ENCODE measurements around the gene KIF6.

Gene KIF6

GRCh38 chr6:39362487-39362865 lies 362.7 kb downstream of the KIF6 start:
- Histone ChIP-seq H3K36me3 (ENCODE audit: control insufficient read depth, insufficient read depth, low read length) (no peaks in the 10 kb centered on the region), H3K4me1 (ENCODE audit: control insufficient read depth, insufficient read depth, low read length) (peaks cover 3% of the 10 kb centered on the region), H3K27me3 (ENCODE audit: control insufficient read depth, insufficient read depth, low read length) (no peaks in the 10 kb centered on the region), H3K9ac (ENCODE audit: low read depth, low read length) (no peak overlapping the region), H3K9me3 (ENCODE audit: control insufficient read depth, insufficient read depth, low read length) (no peaks in the 10 kb centered on the region), H3K4me3 (ENCODE audit: low read depth, low read length) (no peak overlapping the region)

DNA sequence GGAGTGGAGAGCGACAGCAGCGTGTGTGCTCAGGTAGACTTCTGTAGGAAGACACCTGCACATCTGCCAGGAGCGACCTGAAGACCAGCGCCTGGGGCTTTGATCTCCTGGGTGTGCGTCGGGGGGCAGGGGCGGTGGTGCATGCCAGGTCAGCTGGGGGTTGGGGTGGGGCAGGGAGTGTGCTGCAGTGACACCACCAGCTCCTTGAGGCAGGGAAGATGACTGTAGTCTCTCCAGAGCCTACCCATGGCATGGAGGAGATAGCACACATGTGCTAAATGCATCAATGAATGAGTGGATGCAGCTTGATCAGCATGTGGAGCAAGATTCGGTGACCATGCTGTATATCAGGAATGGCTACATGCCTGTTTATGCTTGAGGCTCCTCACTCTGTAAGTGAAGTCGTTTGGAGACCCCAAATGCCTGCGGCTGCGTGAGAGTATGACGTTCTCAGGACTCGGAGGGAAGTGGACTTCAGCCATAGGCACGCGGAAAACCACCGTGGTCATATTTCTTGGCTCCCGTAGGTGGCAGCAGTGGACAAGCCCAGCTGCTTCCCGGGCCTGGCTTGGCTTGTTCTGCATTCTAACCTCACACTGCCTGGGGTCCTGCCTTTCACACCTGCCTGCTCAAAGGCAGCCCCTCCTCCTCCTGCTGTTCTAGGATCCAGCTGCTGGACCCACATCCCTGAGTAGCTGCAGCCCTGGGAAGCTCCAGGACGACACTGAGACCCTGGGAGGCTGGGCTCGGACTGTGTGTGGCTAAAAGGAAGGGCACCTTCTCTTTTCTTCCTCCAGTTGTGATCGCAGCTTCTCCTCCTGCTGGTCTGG lies 363.3 kb downstream of the KIF6 start:
- H3K4me3 ChIP-seq (ENCODE audit: low read depth, low read length): no peak overlapping the region
- peaks cover 3% of the 10 kb centered on the region for H3K4me1 ChIP-seq (ENCODE audit: control insufficient read depth, insufficient read depth, low read length)
- no peaks in the 10 kb centered on the region for H3K27me3 ChIP-seq (ENCODE audit: control insufficient read depth, insufficient read depth, low read length)
- no peaks in the 10 kb centered on the region for H3K36me3 ChIP-seq (ENCODE audit: control insufficient read depth, insufficient read depth, low read length)
- H3K9me3 ChIP-seq (ENCODE audit: control insufficient read depth, insufficient read depth, low read length): no peaks in the 10 kb centered on the region
- no peak overlapping the region for H3K9ac ChIP-seq (ENCODE audit: low read depth, low read length)

GRCh38 chr6:39360378-39360777 lies 364.8 kb downstream of the KIF6 start:
- no peaks in the 10 kb centered on the region for H3K27me3 ChIP-seq (ENCODE audit: control insufficient read depth, insufficient read depth, low read length)
- peaks cover 3% of the 10 kb centered on the region for H3K4me1 ChIP-seq (ENCODE audit: control insufficient read depth, insufficient read depth, low read length)
- no peak overlapping the region for H3K9ac ChIP-seq (ENCODE audit: low read depth, low read length)
- H3K36me3 ChIP-seq (ENCODE audit: control insufficient read depth, insufficient read depth, low read length): no peaks in the 10 kb centered on the region
- H3K9me3 ChIP-seq (ENCODE audit: control insufficient read depth, insufficient read depth, low read length): no peaks in the 10 kb centered on the region
- H3K4me3 ChIP-seq (ENCODE audit: low read depth, low read length): no peak overlapping the region

GRCh38 chr6:39357998-39358686 lies 367.1 kb downstream of the KIF6 start:
- Histone ChIP-seq H3K27me3 (ENCODE audit: control insufficient read depth, insufficient read depth, low read length) (no peaks in the 10 kb centered on the region), H3K9ac (ENCODE audit: low read depth, low read length) (no peak overlapping the region), H3K36me3 (ENCODE audit: control insufficient read depth, insufficient read depth, low read length) (no peaks in the 10 kb centered on the region), H3K9me3 (ENCODE audit: control insufficient read depth, insufficient read depth, low read length) (no peaks in the 10 kb centered on the region), H3K4me1 (ENCODE audit: control insufficient read depth, insufficient read depth, low read length) (peaks cover 3% of the 10 kb centered on the region), H3K4me3 (ENCODE audit: low read depth, low read length) (no peak overlapping the region)

- no peaks in the 10 kb centered on the region for H3K4me1 ChIP-seq (ENCODE audit: control insufficient read depth, insufficient read depth, low read length)
- no peaks in the 10 kb centered on the region for H3K9me3 ChIP-seq (ENCODE audit: control insufficient read depth, insufficient read depth, low read length)
- no peaks in the 10 kb centered on the region for H3K27me3 ChIP-seq (ENCODE audit: control insufficient read depth, insufficient read depth, low read length)
- no peaks in the 10 kb centered on the region for H3K36me3 ChIP-seq (ENCODE audit: control insufficient read depth, insufficient read depth, low read length)
- H3K9ac ChIP-seq (ENCODE audit: low read depth, low read length): no peak overlapping the region
- no peak overlapping the region for H3K4me3 ChIP-seq (ENCODE audit: low read depth, low read length)
These were observed 371.4 kb downstream of the KIF6 start for GRCh38 chr6:39353698-39354315.

DNA sequence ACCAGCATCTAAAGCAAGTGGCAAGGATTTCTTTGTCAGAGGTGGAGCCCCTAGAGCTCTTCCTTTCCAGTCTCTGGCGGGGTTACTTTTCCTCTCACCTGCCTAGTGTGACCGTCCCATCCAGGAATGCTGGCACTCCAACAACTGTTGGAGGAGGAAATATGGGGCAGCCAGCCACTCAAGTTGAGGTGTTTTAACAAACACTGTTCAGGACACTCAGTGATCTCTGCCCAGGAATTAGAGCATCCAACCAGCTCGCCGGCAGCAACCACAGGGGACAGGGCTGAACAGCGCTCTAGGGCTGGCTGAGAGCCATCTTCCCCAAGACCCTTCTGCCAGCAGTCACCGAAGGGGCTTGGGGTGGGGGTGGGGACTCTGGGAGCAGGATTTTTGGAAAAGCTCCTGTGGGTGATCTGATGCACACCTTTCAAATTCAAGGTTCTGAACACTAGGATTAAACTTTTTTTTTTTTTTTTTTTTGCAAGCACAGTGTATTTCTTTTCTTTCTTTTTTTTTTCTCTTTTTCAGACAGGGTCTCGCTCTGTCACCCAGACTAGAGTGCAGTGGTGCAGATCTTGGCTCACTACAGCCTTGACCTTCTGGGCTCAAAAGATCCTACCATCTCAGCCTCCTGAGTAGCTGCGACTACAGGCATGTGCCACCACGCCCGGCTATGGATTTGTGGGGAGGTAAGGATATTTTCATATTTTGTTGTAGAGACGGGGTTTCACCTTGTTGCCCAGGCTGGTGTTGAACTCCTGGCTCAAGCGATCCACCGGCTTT lies 374.3 kb downstream of the KIF6 start:
- Histone ChIP-seq H3K36me3 (ENCODE audit: control insufficient read depth, insufficient read depth, low read length) (no peaks in the 10 kb centered on the region), H3K9ac (ENCODE audit: low read depth, low read length) (no peak overlapping the region), H3K4me3 (ENCODE audit: low read depth, low read length) (no peak overlapping the region), H3K27me3 (ENCODE audit: control insufficient read depth, insufficient read depth, low read length) (no peaks in the 10 kb centered on the region), H3K4me1 (ENCODE audit: control insufficient read depth, insufficient read depth, low read length) (no peaks in the 10 kb centered on the region), H3K9me3 (ENCODE audit: control insufficient read depth, insufficient read depth, low read length) (no peaks in the 10 kb centered on the region)

DNA sequence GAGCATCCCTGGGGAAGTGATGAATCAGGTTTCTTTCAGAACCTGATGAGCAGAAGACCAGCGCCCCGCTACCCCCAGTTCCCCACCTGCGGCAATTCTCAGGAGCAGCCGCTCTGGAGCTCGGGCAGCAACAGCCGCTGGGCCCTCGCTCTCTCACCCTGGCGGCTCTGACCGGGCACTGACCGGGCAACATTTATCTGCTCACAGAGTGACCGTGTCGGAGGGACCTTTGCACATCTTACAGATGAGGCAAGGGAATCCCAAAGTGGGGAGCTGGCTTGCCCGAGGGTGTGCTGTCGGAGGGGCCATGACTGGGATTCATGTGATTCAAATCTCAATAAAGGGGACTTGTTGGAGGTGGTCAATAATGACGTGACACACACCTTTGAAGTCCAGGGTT lies 376.5 kb downstream of the KIF6 start:
- Histone ChIP-seq H3K4me1 (ENCODE audit: control insufficient read depth, insufficient read depth, low read length) (peaks cover under 1% of the 10 kb centered on the region), H3K9ac (ENCODE audit: low read depth, low read length) (no peak overlapping the region), H3K27me3 (ENCODE audit: control insufficient read depth, insufficient read depth, low read length) (no peaks in the 10 kb centered on the region), H3K4me3 (ENCODE audit: low read depth, low read length) (no peak overlapping the region), H3K9me3 (ENCODE audit: control insufficient read depth, insufficient read depth, low read length) (no peaks in the 10 kb centered on the region), H3K36me3 (ENCODE audit: control insufficient read depth, insufficient read depth, low read length) (no peaks in the 10 kb centered on the region)

GRCh38 chr6:39347906-39348585 lies 377.2 kb downstream of the KIF6 start:
- no peaks in the 10 kb centered on the region for H3K36me3 ChIP-seq (ENCODE audit: control insufficient read depth, insufficient read depth, low read length)
- peaks cover 2% of the 10 kb centered on the region for H3K4me1 ChIP-seq (ENCODE audit: control insufficient read depth, insufficient read depth, low read length)
- H3K27me3 ChIP-seq (ENCODE audit: control insufficient read depth, insufficient read depth, low read length): no peaks in the 10 kb centered on the region
- H3K9ac ChIP-seq (ENCODE audit: low read depth, low read length): no peak overlapping the region
- no peaks in the 10 kb centered on the region for H3K9me3 ChIP-seq (ENCODE audit: control insufficient read depth, insufficient read depth, low read length)
- no peak overlapping the region for H3K4me3 ChIP-seq (ENCODE audit: low read depth, low read length)

- H3K4me3 ChIP-seq (ENCODE audit: low read depth, low read length): no peak overlapping the region
- no peak overlapping the region for H3K9ac ChIP-seq (ENCODE audit: low read depth, low read length)
- no peaks in the 10 kb centered on the region for H3K9me3 ChIP-seq (ENCODE audit: control insufficient read depth, insufficient read depth, low read length)
- no peaks in the 10 kb centered on the region for H3K36me3 ChIP-seq (ENCODE audit: control insufficient read depth, insufficient read depth, low read length)
- H3K27me3 ChIP-seq (ENCODE audit: control insufficient read depth, insufficient read depth, low read length): no peaks in the 10 kb centered on the region
- H3K4me1 ChIP-seq (ENCODE audit: control insufficient read depth, insufficient read depth, low read length): peaks cover 2% of the 10 kb centered on the region
These were observed 378.0 kb downstream of the KIF6 start for GRCh38 chr6:39347206-39347605.

- peaks cover 2% of the 10 kb centered on the region for H3K4me1 ChIP-seq (ENCODE audit: control insufficient read depth, insufficient read depth, low read length)
- no peak overlapping the region for H3K4me3 ChIP-seq (ENCODE audit: low read depth, low read length)
- H3K27me3 ChIP-seq (ENCODE audit: control insufficient read depth, insufficient read depth, low read length): no peaks in the 10 kb centered on the region
These were observed 380.4 kb downstream of the KIF6 start for GRCh38 chr6:39344821-39345280.

DNA sequence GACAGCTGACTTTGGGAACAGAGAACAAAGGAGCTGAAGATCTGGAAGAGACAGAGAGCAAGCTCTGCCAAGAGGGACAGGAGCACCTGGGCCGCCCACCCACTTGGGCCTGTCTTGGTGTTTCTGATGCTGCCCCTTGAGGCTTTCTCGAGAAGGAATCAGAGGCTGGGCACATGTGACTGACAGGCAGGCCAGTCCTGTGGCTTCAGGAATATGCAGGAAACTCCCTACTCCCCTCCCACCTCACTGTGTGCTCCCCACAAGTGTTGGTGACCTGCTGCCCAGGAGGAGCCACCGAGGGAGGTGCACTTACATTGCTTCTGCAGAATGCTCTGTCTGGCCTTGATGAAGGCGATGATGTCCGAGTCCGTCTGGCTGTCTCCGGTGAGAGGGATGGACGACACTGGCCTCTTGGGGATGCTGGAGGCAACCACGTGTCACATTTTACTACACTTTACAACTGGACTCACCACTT lies 381.8 kb downstream of the KIF6 start:
- Histone ChIP-seq H3K36me3 (ENCODE audit: control insufficient read depth, insufficient read depth, low read length) (no peaks in the 10 kb centered on the region), H3K27me3 (ENCODE audit: control insufficient read depth, insufficient read depth, low read length) (no peaks in the 10 kb centered on the region), H3K4me3 (ENCODE audit: low read depth, low read length) (no peak overlapping the region), H3K4me1 (ENCODE audit: control insufficient read depth, insufficient read depth, low read length) (peaks cover 2% of the 10 kb centered on the region), H3K9me3 (ENCODE audit: control insufficient read depth, insufficient read depth, low read length) (no peaks in the 10 kb centered on the region), H3K9ac (ENCODE audit: low read depth, low read length) (no peak overlapping the region)

More at GRCh38 chr6:39344821-39345280, 380.4 kb downstream of the KIF6 start:
- Histone ChIP-seq H3K36me3 (ENCODE audit: control insufficient read depth, insufficient read depth, low read length) (no peaks in the 10 kb centered on the region), H3K9me3 (ENCODE audit: control insufficient read depth, insufficient read depth, low read length) (no peaks in the 10 kb centered on the region), H3K9ac (ENCODE audit: low read depth, low read length) (no peak overlapping the region)

Data from iPS-15b (cell line).